ENCODE results near the gene BCLAF3. TPM values are rescaled to one million over a fixed set of nuclear protein-coding genes. Genes with fewer than 3 reads are reported as not detected.

BCLAF3 gene
- total RNA-seq, 1 experiment from 2014 or later, result 5.7 TPM

GRCh38 chrX:19954335-19955096 lies 36.3 kb downstream of the BCLAF3 start:
- H3K4me1 Mint-ChIP-seq (ENCODE audit: low read depth, unreplicated experiment), result peaks cover 13% of the 10 kb centered on the region
- Histone ChIP-seq H3K36me3 (ENCODE audit: control insufficient read depth, insufficient read depth, low read length) (no peaks in the 10 kb centered on the region), H3K27me3 (replicated peaks; ENCODE audit: control insufficient read depth, insufficient read depth, low read length) (no peaks in the 10 kb centered on the region), H3K4me1 (peaks cover 5% of the 10 kb centered on the region; the same call in 1 of the 2 replicates), H3K9me3 (no peaks in the 10 kb centered on the region), H3K4me3 (ENCODE audit: low read depth, low read length) (no peak overlapping the region)
- ChIA-PET POLR2A (no interaction called here), CTCF (no interaction called here)
- no peak overlapping the region for H3K4me3 Mint-ChIP-seq (ENCODE audit: unreplicated experiment)
- intact Hi-C loops (cut with micrococcal nuclease; ENCODE audit: unreplicated experiment), result no loop called here
- no peak for TF ChIP-seq CTCF (IDR thresholded peaks at IDR 0.05; ENCODE audit: insufficient read depth in 1 of 2, low read depth in 1 of 2, low read length in 1 of 2, severe bottlenecking in 1 of 2, unreplicated experiment in 1 of 2)
- H3K27me3 Mint-ChIP-seq (ENCODE audit: insufficient read depth, unreplicated experiment), result no peaks in the 10 kb centered on the region
- no peak overlapping the region for H3K27ac Mint-ChIP-seq (ENCODE audit: unreplicated experiment)
- BruUV-seq (replicated peaks), result no TSS peak
- H3K9me3 Mint-ChIP-seq (ENCODE audit: unreplicated experiment), result no peaks in the 10 kb centered on the region
- no peaks in the 10 kb centered on the region for H3K36me3 Mint-ChIP-seq (ENCODE audit: insufficient read depth, unreplicated experiment)
- DNase-seq, result no peak

GRCh38 chrX:19953145-19953544 lies 37.7 kb downstream of the BCLAF3 start:
- H3K4me1 ChIP-seq, result no peaks in the 10 kb centered on the region
- POLR2A ChIA-PET, result no interaction called here
- DNase-seq, result no peak
- no peaks in the 10 kb centered on the region for H3K36me3 ChIP-seq (ENCODE audit: control insufficient read depth, insufficient read depth, low read length)
- H3K4me3 ChIP-seq (ENCODE audit: low read depth, low read length), result no peak overlapping the region
- Mint-ChIP-seq H3K9me3 (ENCODE audit: unreplicated experiment) (no peaks in the 10 kb centered on the region), H3K36me3 (ENCODE audit: insufficient read depth, unreplicated experiment) (peaks cover 6% of the 10 kb centered on the region), H3K27me3 (ENCODE audit: insufficient read depth, unreplicated experiment) (no peaks in the 10 kb centered on the region), H3K4me3 (ENCODE audit: unreplicated experiment) (no peak overlapping the region), H3K27ac (ENCODE audit: unreplicated experiment) (no peak overlapping the region), H3K4me1 (ENCODE audit: low read depth, unreplicated experiment) (peaks cover 2% of the 10 kb centered on the region)
- intact Hi-C loops (cut with micrococcal nuclease; ENCODE audit: unreplicated experiment), result no loop called here
- no peaks in the 10 kb centered on the region for H3K9me3 ChIP-seq
- no peak for TF ChIP-seq CTCF (IDR thresholded peaks at IDR 0.05; ENCODE audit: insufficient read depth in 1 of 2, low read depth in 1 of 2, low read length in 1 of 2, severe bottlenecking in 1 of 2, unreplicated experiment in 1 of 2)
- H3K27me3 ChIP-seq (replicated peaks; ENCODE audit: control insufficient read depth, insufficient read depth, low read length), result no peaks in the 10 kb centered on the region
- no TSS peak for BruUV-seq (replicated peaks)
- CTCF ChIA-PET, result no interaction called here

GRCh38 chrX:19949340-19949739 lies 41.5 kb downstream of the BCLAF3 start:
- DNase-seq, result no peak
- Mint-ChIP-seq H3K27ac (ENCODE audit: unreplicated experiment) (no peak overlapping the region), H3K36me3 (ENCODE audit: insufficient read depth, unreplicated experiment) (peaks cover 13% of the 10 kb centered on the region), H3K4me1 (ENCODE audit: low read depth, unreplicated experiment) (no peaks in the 10 kb centered on the region), H3K4me3 (ENCODE audit: unreplicated experiment) (no peak overlapping the region), H3K9me3 (ENCODE audit: unreplicated experiment) (peaks cover 10% of the 10 kb centered on the region), H3K27me3 (ENCODE audit: insufficient read depth, unreplicated experiment) (no peaks in the 10 kb centered on the region)
- CTCF ChIA-PET, result no interaction called here
- TF ChIP-seq CTCF (IDR thresholded peaks at IDR 0.05; ENCODE audit: insufficient read depth in 1 of 2, low read depth in 1 of 2, low read length in 1 of 2, severe bottlenecking in 1 of 2, unreplicated experiment in 1 of 2), result no peak
- H3K4me3 ChIP-seq (ENCODE audit: low read depth, low read length), result no peak overlapping the region
- POLR2A ChIA-PET, result no interaction called here
- no peaks in the 10 kb centered on the region for H3K36me3 ChIP-seq (ENCODE audit: control insufficient read depth, insufficient read depth, low read length)
- intact Hi-C loops (cut with micrococcal nuclease; ENCODE audit: unreplicated experiment), result no loop called here
- no peaks in the 10 kb centered on the region for H3K4me1 ChIP-seq
- H3K9me3 ChIP-seq, result no peaks in the 10 kb centered on the region
- no peaks in the 10 kb centered on the region for H3K27me3 ChIP-seq (replicated peaks; ENCODE audit: control insufficient read depth, insufficient read depth, low read length)
- no TSS peak for BruUV-seq (replicated peaks)

All from Caco-2 (cell line).